Activated CD4-positive, alpha-beta T cell treated with anti-CD3 and anti-CD28 coated beads, Interleukin-2, amount 10 ng/mL, durations not matched to agents 7 days and 5 days (primary cell): Measurements from ENCODE around the gene GBP3. TPM values are rescaled to one million over a fixed set of nuclear protein-coding genes. Genes with fewer than 3 reads are reported as not detected.
A peak's percentile ranks its signal among the peaks of the same experiment; 100 is the strongest.
"Not testable (repeated sequence)": the region's sequence is repeated elsewhere in the genome, so short reads cannot be mapped to it uniquely, and the experiment has no call there.

Source experiments
- CTCF ChIA-PET: fragments of 350-600 bp; sonication (Branson Sonifier 250); formaldehyde crosslinking; loops from one replicate; lab custom pipeline; 2021; ENCODE audit warnings: antibody characterized with exemption; lab: Charles Lee
- POLR2A ChIA-PET: fragments of 350-600 bp; sonication (Branson Sonifier 250); formaldehyde crosslinking; loops from one replicate; lab custom pipeline; 2021; ENCODE audit warnings: antibody characterized with exemption; lab: Charles Lee
- DNase-seq: peaks from one replicate; pipeline ENCODE4 v3.0.0-alpha.2; 2020
- H3K27ac Mint-ChIP-seq: one replicate; pipeline ENCODE4 v1.8.0; 2021; ENCODE audit warnings: mild to moderate bottlenecking, moderate library complexity, mixed read lengths
- H3K27me3 Mint-ChIP-seq: one replicate; pipeline ENCODE4 v1.8.0; 2021; ENCODE audit warnings: mixed read lengths
- H3K36me3 Mint-ChIP-seq: one replicate; pipeline ENCODE4 v1.8.0; 2021; ENCODE audit warnings: low read depth, mixed read lengths
- H3K4me1 Mint-ChIP-seq: one replicate; pipeline ENCODE4 v1.8.0; 2021; ENCODE audit warnings: mixed read lengths
- H3K4me3 Mint-ChIP-seq: one replicate; pipeline ENCODE4 v1.8.0; 2021; ENCODE audit warnings: mild to moderate bottlenecking, moderate library complexity, mixed read lengths
- H3K9me3 Mint-ChIP-seq: one replicate; pipeline ENCODE4 v1.8.0; 2021; ENCODE audit warnings: mixed read lengths
- total RNA-seq, 2 experiments: library from RNA; stranded (reverse); gene quantifications; one replicate each; pipeline ENCODE4 v1.2.3, GENCODE V29; 2021

The GBP3 gene
- total RNA-seq, 2 experiments from 2014 or later, result 39.2 to 39.7 TPM

GRCh38 chr1:88985032-88985431, 37.6 kb downstream of the GBP3 start:
- no peak for DNase-seq
- Mint-ChIP-seq H3K4me3 (no peak overlapping the region), H3K27me3 (no peaks in the 10 kb centered on the region), H3K36me3 (peaks cover 78% of the 10 kb centered on the region), H3K27ac (peak overlapping the region; percentile 72), H3K4me1 (peaks cover 84% of the 10 kb centered on the region), H3K9me3 (peaks cover 9% of the 10 kb centered on the region)
- ChIA-PET POLR2A (no interaction called here), CTCF (interaction anchor here (1.1 to 2.8 kb wide), 5 partner anchors 9 to 595 kb away, joined by 3 to 14 read pairs (median 3); partner anchors contain the start of gene GBP1)

GRCh38 chr1:88984569-88984968, 38.1 kb downstream of the GBP3 start:
- peaks cover 84% of the 10 kb centered on the region for H3K4me1 Mint-ChIP-seq
- peaks cover 79% of the 10 kb centered on the region for H3K36me3 Mint-ChIP-seq
- no peak for DNase-seq
- ChIA-PET CTCF (interaction anchor here (0.5 to 2.8 kb wide), 11 partner anchors 9 to 596 kb away, joined by 3 to 14 read pairs (median 4); partner anchors contain the start of gene GBP1), POLR2A (no interaction called here)
- H3K27ac Mint-ChIP-seq, result peak overlapping the region; percentile 72
- peak overlapping the region; percentile 26 for H3K4me3 Mint-ChIP-seq
- peaks cover 13% of the 10 kb centered on the region for H3K9me3 Mint-ChIP-seq
- H3K27me3 Mint-ChIP-seq, result no peaks in the 10 kb centered on the region

GRCh38 chr1:88983791-88984559, 38.7 kb downstream of the GBP3 start:
- H3K36me3 Mint-ChIP-seq, result peaks cover 78% of the 10 kb centered on the region
- peaks cover 82% of the 10 kb centered on the region for H3K4me1 Mint-ChIP-seq
- DNase-seq, result peak; percentile 45
- ChIA-PET POLR2A (interaction anchor here (0.6 kb wide), 1 partner anchor 39 kb away, joined by 3 read pairs; the partner anchor contains the start of gene GBP3), CTCF (interaction anchor here (0.5 to 2.8 kb wide), 13 partner anchors 8 to 780 kb away, joined by 3 to 14 read pairs (median 4); partner anchors contain the start of gene GBP1)
- peak overlapping the region; percentile 72 for H3K27ac Mint-ChIP-seq
- peak overlapping the region; percentile 27 for H3K4me3 Mint-ChIP-seq
- H3K9me3 Mint-ChIP-seq, result peaks cover 15% of the 10 kb centered on the region
- no peaks in the 10 kb centered on the region for H3K27me3 Mint-ChIP-seq

- H3K27ac Mint-ChIP-seq, result no peak overlapping the region
- H3K36me3 Mint-ChIP-seq, result peaks cover 75% of the 10 kb centered on the region
- H3K4me1 Mint-ChIP-seq, result peaks cover 73% of the 10 kb centered on the region
- H3K9me3 Mint-ChIP-seq, result peaks cover 15% of the 10 kb centered on the region
- H3K4me3 Mint-ChIP-seq, result no peak overlapping the region
- CTCF ChIA-PET, result no interaction called here
- H3K27me3 Mint-ChIP-seq, result no peaks in the 10 kb centered on the region
- POLR2A ChIA-PET, result no interaction called here
- no peak for DNase-seq
These were observed 40.6 kb downstream of the GBP3 start for GRCh38 chr1:88982055-88982454.

GRCh38 chr1:88981506-88981905, 41.2 kb downstream of the GBP3 start:
- CTCF ChIA-PET, H3K27me3 Mint-ChIP-seq, H3K27ac Mint-ChIP-seq: not testable (repeated sequence)

GRCh38 chr1:88980870-88981269, 41.8 kb downstream of the GBP3 start:
- Mint-ChIP-seq H3K4me1 (peaks cover 66% of the 10 kb centered on the region), H3K27ac (peak overlapping the region; percentile 41), H3K36me3 (peaks cover 69% of the 10 kb centered on the region), H3K9me3 (peaks cover 15% of the 10 kb centered on the region), H3K27me3 (no peaks in the 10 kb centered on the region), H3K4me3 (no peak overlapping the region)
- ChIA-PET POLR2A (no interaction called here), CTCF (no interaction called here)
- no peak for DNase-seq

More at GRCh38 chr1:88981506-88981905, 41.2 kb downstream of the GBP3 start:
- H3K4me3 Mint-ChIP-seq, DNase-seq, POLR2A ChIA-PET: not testable (repeated sequence)
- Mint-ChIP-seq H3K9me3 (peaks cover 15% of the 10 kb centered on the region), H3K4me1 (peaks cover 67% of the 10 kb centered on the region), H3K36me3 (peaks cover 70% of the 10 kb centered on the region)

- ChIA-PET CTCF (interaction anchor here (0.7 kb wide), 1 partner anchor 487 kb away, joined by 4 read pairs; no protein-coding TSS in a partner anchor), POLR2A (no interaction called here)
- Mint-ChIP-seq H3K27me3 (no peaks in the 10 kb centered on the region), H3K9me3 (peaks cover 17% of the 10 kb centered on the region), H3K4me1 (peaks cover 61% of the 10 kb centered on the region), H3K4me3 (no peak overlapping the region), H3K36me3 (peaks cover 70% of the 10 kb centered on the region), H3K27ac (no peak overlapping the region)
- DNase-seq, result no peak
These were observed 42.9 kb downstream of the GBP3 start for GRCh38 chr1:88979749-88980116.

- Mint-ChIP-seq H3K36me3 (peaks cover 71% of the 10 kb centered on the region), H3K9me3 (peaks cover 17% of the 10 kb centered on the region), H3K27ac (no peak overlapping the region), H3K4me1 (peaks cover 57% of the 10 kb centered on the region), H3K4me3 (no peak overlapping the region), H3K27me3 (no peaks in the 10 kb centered on the region)
- ChIA-PET POLR2A (no interaction called here), CTCF (no interaction called here)
- DNase-seq, result no peak
These were observed 43.5 kb downstream of the GBP3 start for GRCh38 chr1:88979054-88979748.

- H3K4me1 Mint-ChIP-seq, result peaks cover 44% of the 10 kb centered on the region
- H3K4me3 Mint-ChIP-seq, result no peak overlapping the region
- H3K9me3 Mint-ChIP-seq, result peaks cover 11% of the 10 kb centered on the region
- ChIA-PET POLR2A (interaction anchor here (0.6 kb wide), 1 partner anchor 379 kb away, joined by 4 read pairs; no protein-coding TSS in a partner anchor), CTCF (interaction anchor here (0.7 to 1.2 kb wide), 3 partner anchors 8 to 881 kb away, joined by 3 to 4 read pairs (median 3); no protein-coding TSS in a partner anchor)
- DNase-seq, result no peak
- H3K27ac Mint-ChIP-seq, result no peak overlapping the region
- H3K36me3 Mint-ChIP-seq, result peaks cover 48% of the 10 kb centered on the region
- no peaks in the 10 kb centered on the region for H3K27me3 Mint-ChIP-seq
These were observed 46.4 kb downstream of the GBP3 start for GRCh38 chr1:88976235-88976634.

- CTCF ChIA-PET, result interaction anchor here (1.2 to 2.0 kb wide), 5 partner anchors 10 to 26 kb away, joined by 3 to 6 read pairs (median 5); no protein-coding TSS in a partner anchor
These were observed 48.0 kb downstream of the GBP3 start for GRCh38 chr1:88974616-88975172.

GRCh38 chr1:88973520-88974137, 49.0 kb downstream of the GBP3 start:
- ChIA-PET CTCF (interaction anchor here (0.6 to 2.1 kb wide), 9 partner anchors 10 to 300 kb away, joined by 3 to 14 read pairs (median 4); no protein-coding TSS in a partner anchor), POLR2A (no interaction called here)
- Mint-ChIP-seq H3K27me3 (no peaks in the 10 kb centered on the region), H3K4me3 (no peak overlapping the region), H3K9me3 (peaks cover 2% of the 10 kb centered on the region), H3K4me1 (peaks cover 27% of the 10 kb centered on the region), H3K27ac (no peak overlapping the region), H3K36me3 (peaks cover 30% of the 10 kb centered on the region)
- DNase-seq, result peak; percentile 37

More at GRCh38 chr1:88974616-88975172, 48.0 kb downstream of the GBP3 start:
- Mint-ChIP-seq H3K4me1 (peaks cover 34% of the 10 kb centered on the region), H3K36me3 (peaks cover 36% of the 10 kb centered on the region)
- DNase-seq, H3K27me3 Mint-ChIP-seq, H3K27ac Mint-ChIP-seq, H3K9me3 Mint-ChIP-seq, POLR2A ChIA-PET, H3K4me3 Mint-ChIP-seq: not testable (repeated sequence)

GRCh38 chr1:88961647-88962275, 60.9 kb downstream of the GBP3 start:
- Mint-ChIP-seq H3K4me1 (no peaks in the 10 kb centered on the region), H3K9me3 (no peaks in the 10 kb centered on the region), H3K27me3 (no peaks in the 10 kb centered on the region), H3K36me3 (peaks cover 51% of the 10 kb centered on the region), H3K27ac (no peak overlapping the region), H3K4me3 (no peak overlapping the region)
- CTCF ChIA-PET, result no interaction called here
- DNase-seq, result no peak
- POLR2A ChIA-PET, result no interaction called here
